NCI-H2107 (cell line): Measurements from ENCODE around the gene FRMPD1.
A peak's percentile ranks its signal among the peaks of the same experiment; 100 is the strongest.
"Not testable (repeated sequence)": the region's sequence is repeated elsewhere in the genome, so short reads cannot be mapped to it uniquely, and the experiment has no call there.

Experiments used
- DNase-seq: peaks from one replicate; lab custom pipeline; 2025; lab: John Stamatoyannopoulos, UW

FRMPD1 gene

DNA sequence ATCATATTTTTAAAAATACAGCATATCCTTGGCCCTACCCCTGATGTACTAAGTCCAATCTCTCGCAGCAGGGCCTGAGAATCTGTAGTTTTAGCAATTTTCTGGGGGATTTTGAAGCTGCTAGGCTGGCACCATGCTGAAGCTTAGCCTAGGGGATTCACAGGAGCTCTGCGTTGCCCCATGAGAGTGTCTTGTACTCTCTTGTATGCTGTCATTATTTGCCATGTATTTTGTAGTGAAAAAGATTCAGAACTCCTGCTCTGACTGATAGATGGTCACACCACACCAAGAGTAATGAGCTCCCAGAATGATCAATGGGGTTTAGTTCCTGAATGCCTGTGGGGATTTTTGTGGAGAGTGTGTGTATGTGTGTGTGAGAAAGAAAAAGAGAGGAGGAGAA is 82.2 kb downstream of the FRMPD1 start:
- DNase-seq = no peak

DNA sequence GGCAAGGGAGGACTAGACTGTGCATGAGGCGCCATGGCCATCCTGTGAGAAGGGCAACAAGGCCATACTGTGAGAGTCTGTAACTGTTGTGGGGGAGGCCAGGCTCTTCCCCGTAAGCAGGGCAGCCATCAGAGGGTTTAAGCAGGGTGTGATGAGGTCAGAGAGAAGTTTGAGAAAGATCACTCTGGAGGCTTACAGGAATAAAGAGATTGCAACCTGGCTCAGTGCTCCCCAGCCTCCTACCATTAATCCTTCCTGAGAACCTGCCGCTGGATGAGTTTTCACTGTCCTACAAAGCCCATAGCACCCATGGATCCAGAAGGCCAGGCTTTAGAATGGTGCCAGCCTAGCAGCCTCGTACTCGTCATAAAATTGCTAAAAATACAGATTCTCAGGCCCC is 88.5 kb downstream of the FRMPD1 start:
- no peak for DNase-seq

GRCh38 chr9:37740128-37740527 is 89.4 kb downstream of the FRMPD1 start:
- no peak for DNase-seq

GRCh38 chr9:37740631-37741328 is 90.0 kb downstream of the FRMPD1 start:
- DNase-seq = no peak

DNA sequence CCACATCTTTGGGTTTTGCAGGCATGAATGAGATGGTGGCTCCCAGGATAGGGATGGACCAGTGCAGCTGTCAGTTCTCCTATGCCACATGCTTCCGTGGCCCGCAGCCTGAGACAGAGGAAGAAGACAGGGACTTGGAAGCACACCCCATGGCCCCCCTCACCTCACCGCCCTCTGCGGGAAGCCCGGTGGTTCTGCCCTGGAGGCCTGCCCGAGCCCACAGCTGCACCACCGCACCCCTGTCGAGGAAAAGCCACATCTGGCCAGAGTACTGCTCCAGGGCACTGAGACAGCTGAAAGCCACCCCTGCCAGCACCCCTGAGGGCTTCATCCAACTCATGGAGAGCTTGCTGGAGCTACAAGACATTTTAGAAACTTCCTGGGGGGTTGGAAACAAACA is 95.2 kb downstream of the FRMPD1 start:
- no peak for DNase-seq

DNA sequence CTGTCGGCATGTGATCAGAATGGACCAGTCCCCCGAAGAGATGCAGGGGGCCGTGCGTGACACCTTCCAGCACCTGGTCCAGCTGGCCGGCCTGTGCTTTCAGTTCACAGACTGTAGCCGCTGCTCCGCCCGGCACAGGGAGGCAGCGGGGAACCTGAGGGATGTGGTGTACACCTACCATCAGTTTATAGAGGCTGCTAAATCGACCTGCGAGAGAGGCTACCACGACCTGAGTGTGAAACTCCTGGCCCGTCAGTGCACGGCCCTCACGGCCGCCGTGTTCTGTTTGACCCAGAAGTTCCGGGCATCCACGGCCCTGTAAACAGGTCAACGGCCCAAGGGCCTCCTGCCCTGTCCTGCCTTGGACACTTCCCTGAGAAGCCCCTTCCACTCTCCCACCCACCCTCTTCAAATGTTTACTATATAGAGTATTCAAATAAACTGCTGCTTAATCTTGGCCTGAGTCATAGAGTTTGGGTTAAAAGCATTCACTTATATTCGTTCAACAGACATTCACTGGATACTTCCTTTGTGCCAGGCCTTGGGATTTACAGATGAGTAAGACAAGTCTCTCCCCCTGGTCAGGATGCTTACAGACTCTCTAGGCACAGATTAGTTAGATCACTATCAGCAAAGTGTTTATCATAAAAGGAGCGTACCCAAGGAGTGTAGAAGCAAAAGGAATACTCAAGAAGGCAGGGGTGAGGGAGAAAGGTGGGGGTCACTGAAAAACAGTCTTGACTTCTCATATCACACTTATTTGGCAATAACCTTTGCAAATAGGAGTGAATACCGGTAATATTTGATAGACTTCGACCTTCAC is 95.9 kb downstream of the FRMPD1 start:
- no peak for DNase-seq

DNA sequence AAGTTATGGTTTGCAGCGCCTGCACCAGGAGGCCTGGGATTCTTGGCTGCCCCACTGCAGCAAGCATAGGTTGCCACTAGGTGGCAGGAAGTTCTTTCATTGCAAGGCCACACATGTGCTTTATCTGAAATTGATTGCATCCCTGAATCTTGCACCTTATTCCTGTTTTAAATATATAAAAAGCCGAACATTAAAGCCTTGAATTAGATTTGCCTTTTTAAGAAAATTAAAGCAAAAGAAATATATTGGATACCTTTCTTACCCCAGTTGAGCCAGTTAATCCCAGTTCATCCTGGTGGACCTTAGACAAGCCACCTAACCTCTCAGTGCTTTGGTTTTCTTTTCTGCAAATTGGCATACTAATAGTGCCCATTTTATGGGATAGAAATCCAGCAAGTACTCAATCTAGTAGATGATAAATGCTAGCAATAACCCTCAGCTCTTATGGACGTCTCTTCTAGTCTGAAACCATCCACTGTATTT is 96.6 kb downstream of the FRMPD1 start:
- DNase-seq = peak; percentile 16

- no peak for DNase-seq
These were observed 98.4 kb downstream of the FRMPD1 start for GRCh38 chr9:37749129-37749528.

GRCh38 chr9:37751186-37751585 is 100.4 kb downstream of the FRMPD1 start:
- no peak for DNase-seq

- not testable (repeated sequence) for DNase-seq
These were observed 101.0 kb downstream of the FRMPD1 start for GRCh38 chr9:37751704-37752103.

DNA sequence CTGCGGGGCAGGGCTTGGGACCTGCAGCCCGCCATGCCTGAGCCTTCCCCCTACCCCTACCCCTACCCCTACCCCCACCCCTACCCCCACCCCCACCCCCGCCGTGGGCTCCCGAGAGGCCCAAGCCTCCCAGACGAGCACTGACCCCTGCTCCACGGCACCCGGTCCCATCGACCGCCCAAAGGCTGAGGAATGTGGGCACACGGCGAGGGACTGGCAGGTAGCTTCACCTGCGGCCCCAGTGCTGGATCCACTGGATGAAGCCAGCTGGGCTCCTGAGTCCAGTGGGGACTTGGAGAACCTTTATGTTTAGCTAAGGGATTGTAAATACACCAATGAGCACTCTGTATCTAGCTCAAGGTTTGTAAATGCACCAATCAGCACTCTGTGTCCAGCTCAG is 101.4 kb downstream of the FRMPD1 start:
- DNase-seq = not testable (repeated sequence)

GRCh38 chr9:37752642-37753488 is 102.1 kb downstream of the FRMPD1 start:
- no peak for DNase-seq

- peak; percentile 13 for DNase-seq
These were observed 102.9 kb downstream of the FRMPD1 start, which contains the start of gene TRMT10B for GRCh38 chr9:37753489-37754190. TSS of gene TRMT10B (plus strand) at chr9:37753805. CDS start at chr9:37761932, 8,127 bp downstream.

- DNase-seq = no peak
These were observed 108.0 kb downstream of the FRMPD1 start for GRCh38 chr9:37758747-37759146.

- DNase-seq = no peak
These were observed 109.8 kb downstream of the FRMPD1 start for GRCh38 chr9:37760416-37761161.

DNA sequence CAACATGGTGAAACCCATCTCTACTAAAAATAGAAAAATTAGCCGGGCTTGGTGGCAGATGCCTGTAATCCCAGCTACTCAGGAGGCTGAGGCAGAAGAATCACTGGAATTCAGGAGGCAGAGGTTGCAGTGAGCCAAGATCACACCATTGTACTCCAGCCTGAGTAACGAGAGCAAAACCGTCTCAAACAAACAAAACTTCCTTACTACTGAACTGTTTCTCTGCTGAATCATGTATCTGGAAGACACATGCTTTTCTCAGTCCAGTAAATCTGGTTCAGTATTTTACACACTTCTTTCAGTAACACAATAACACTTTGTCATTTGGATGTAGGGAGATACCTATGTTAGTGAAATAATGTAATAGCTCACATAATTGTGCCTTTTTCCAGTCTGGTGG is 110.8 kb downstream of the FRMPD1 start:
- no peak for DNase-seq

- not testable (repeated sequence) for DNase-seq
These were observed 114.5 kb downstream of the FRMPD1 start for GRCh38 chr9:37765263-37765662.

GRCh38 chr9:37769306-37769705 is 118.6 kb downstream of the FRMPD1 start:
- no peak for DNase-seq

DNA sequence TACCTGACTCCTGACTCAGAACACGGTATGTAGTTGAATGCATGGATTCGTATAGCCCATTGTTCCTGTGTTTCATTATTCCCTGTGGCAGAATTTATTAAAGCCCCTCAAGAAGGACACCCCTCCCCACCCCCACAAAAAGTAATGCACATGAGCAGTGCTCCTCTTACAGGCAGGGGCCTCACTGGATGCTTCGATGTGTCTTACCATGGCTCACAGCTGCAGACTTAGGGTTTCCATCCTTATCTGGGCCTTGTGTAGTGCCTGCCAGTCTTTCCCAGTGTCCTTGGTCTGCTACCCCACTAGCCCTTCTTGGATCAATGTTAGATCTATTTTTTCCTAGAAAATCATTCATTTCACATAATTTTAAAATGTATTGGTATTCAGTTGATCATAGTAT is 119.2 kb downstream of the FRMPD1 start:
- DNase-seq = no peak

GRCh38 chr9:37775216-37775919 is 124.6 kb downstream of the FRMPD1 start:
- no peak for DNase-seq
